HepG2 (cell line): ENCODE data around the gene CNTN5.

Experiments
- ELF3 ChIP-seq: IDR thresholded peaks from 2 replicates; pipeline ENCODE4 v1.6.1; 2016; ENCODE audit warnings: missing genetic modification reagents, missing compliant biosample characterization
- JUND ChIP-seq: sonication (generic); formaldehyde crosslinking; IDR thresholded peaks from 2 replicates; pipeline ENCODE4 v1.8.0; 2022; ENCODE audit warnings: mild to moderate bottlenecking, missing genetic modification reagents

GRCh38 chr11:99162819-99163218 is 142.1 kb downstream of the CNTN5 start:
- TF ChIP-seq JUND (CRISPR knock-in tag) (no peak), ELF3 (CRISPR knock-in tag) (no peak)
